ENCODE measurements around the gene TGFA. TPM values are rescaled to one million over a fixed set of nuclear protein-coding genes. Genes with fewer than 3 reads are reported as not detected.

Gene TGFA
- 4.4 to 8.2 TPM (median 4.9 TPM) in 5 replicates for total RNA-seq (2022; extraction: Qiagen RNA extraction)

GRCh38 chr2:70553584-70554337 lies at the start of gene TGFA:
TGFA (minus strand) TSS chr2:70553826; CDS start chr2:70553767, 59 bp downstream.

Other genes starting within 250 kb of the TGFA start
- gene ADD2, start 214.4 kb upstream of the TGFA start, total RNA-seq (2022; extraction: Qiagen RNA extraction), result 22.0 to 35.0 TPM (median 30.8 TPM) in 5 replicates
- not detected in 5 replicates for gene FIGLA, start 236.8 kb upstream of the TGFA start, total RNA-seq (2022; extraction: Qiagen RNA extraction)